Fibroblast of skin of right quadriceps (primary cell): ENCODE data around the gene ATG5.

Source experiments
- DNase-seq: peaks from one replicate; pipeline ENCODE4 v3.0.0-alpha.2; 2013

The ATG5 gene

GRCh38 chr6:106149472-106150069 lies 176.0 kb downstream of the ATG5 start:
- DNase-seq = no peak

GRCh38 chr6:106147476-106147875 lies 178.1 kb downstream of the ATG5 start:
- DNase-seq = no peak

- DNase-seq = no peak
Observed at GRCh38 chr6:106146852-106147351, 178.7 kb downstream of the ATG5 start.

- no peak for DNase-seq
Observed at GRCh38 chr6:106145741-106146227, 179.8 kb downstream of the ATG5 start.

- no peak for DNase-seq
Observed at GRCh38 chr6:106145144-106145543, 180.4 kb downstream of the ATG5 start.

GRCh38 chr6:106143665-106144064 lies 181.9 kb downstream of the ATG5 start:
- no peak for DNase-seq

- no peak for DNase-seq
Observed at GRCh38 chr6:106142876-106143431, 182.6 kb downstream of the ATG5 start.

- no peak for DNase-seq
Observed at GRCh38 chr6:106141441-106142237, 183.9 kb downstream of the ATG5 start.

- no peak for DNase-seq
Observed at GRCh38 chr6:106138151-106138550, 187.4 kb downstream of the ATG5 start.

- DNase-seq = no peak
Observed at GRCh38 chr6:106136845-106137244, 188.7 kb downstream of the ATG5 start.

GRCh38 chr6:106135911-106136571 lies 189.5 kb downstream of the ATG5 start:
- DNase-seq = no peak

GRCh38 chr6:106134906-106135634 lies 190.5 kb downstream of the ATG5 start:
- DNase-seq = no peak
